ENCODE data around the gene RSRC1. TPM values are rescaled to one million over a fixed set of nuclear protein-coding genes. Genes with fewer than 3 reads are reported as not detected.

RSRC1 gene
- polyA plus RNA-seq, 1 donor (not counting 4 experiments of a cell fraction or from before 2014, with no cell fraction given), result 11.1 TPM

- no peak overlapping the region for H3K9ac ChIP-seq (ENCODE audit: control insufficient read depth, extremely low read depth, insufficient read depth, low read length)
- TF ChIP-seq CTCF (optimal IDR thresholded peaks at IDR 0.05 in 1 of 3, IDR thresholded peaks at IDR 0.05 in 1 of 3, conservative IDR thresholded peaks at IDR 0.05 in 1 of 3; ENCODE audit: extremely low read depth in 1 of 3, insufficient read depth in 2 of 3, low read length in 3 of 3), result no peak
- no peak for TF ChIP-seq EZH2 (IDR thresholded peaks at IDR 0.05; ENCODE audit: low read length)
- no peak for FAIRE-seq
These were observed 24.5 kb downstream of the RSRC1 start for GRCh38 chr3:158134363-158134762.

GRCh38 chr3:158140396-158140795, 30.5 kb downstream of the RSRC1 start:
- Histone ChIP-seq H3K4me1 (ENCODE audit: control insufficient read depth, extremely low read depth, insufficient read depth, low read length) (no peaks in the 10 kb centered on the region), H3K27me3 (ENCODE audit: control insufficient read depth, extremely low read depth, insufficient read depth, low read length) (no peaks in the 10 kb centered on the region), H3K4me3 (ENCODE audit: control insufficient read depth in 2 of 3, extremely low read depth in 1 of 3, insufficient read depth in 2 of 3, low read depth in 1 of 3, low read length in 3 of 3) (no peak overlapping the region), H4K20me1 (ENCODE audit: control insufficient read depth, extremely low read depth, insufficient read depth, low read length) (no peaks in the 10 kb centered on the region), H3K9ac (ENCODE audit: control insufficient read depth, extremely low read depth, insufficient read depth, low read length) (no peak overlapping the region), H3K36me3 (ENCODE audit: control insufficient read depth in 2 of 2, extremely low read depth in 1 of 2, insufficient read depth in 2 of 2, low read length in 2 of 2) (no peaks in the 10 kb centered on the region), H3K79me2 (ENCODE audit: control insufficient read depth, insufficient read depth, low read length) (no peaks in the 10 kb centered on the region), H3K27ac (ENCODE audit: control insufficient read depth, insufficient read depth, low read length) (no peak overlapping the region), H3K9me3 (ENCODE audit: control insufficient read depth, low read depth, low read length) (no peaks in the 10 kb centered on the region), H2AFZ (ENCODE audit: control insufficient read depth, low read length) (no peak overlapping the region), H3K9me1 (ENCODE audit: control insufficient read depth, extremely low read depth, insufficient read depth, low read length) (no peaks in the 10 kb centered on the region), H3K4me2 (ENCODE audit: control insufficient read depth, extremely low read depth, insufficient read depth, low read depth, low read length) (no peak overlapping the region)
- no peak for DNase-seq (ENCODE audit: low read depth, low spot score)
- TF ChIP-seq CTCF (optimal IDR thresholded peaks at IDR 0.05 in 1 of 3, IDR thresholded peaks at IDR 0.05 in 1 of 3, conservative IDR thresholded peaks at IDR 0.05 in 1 of 3; ENCODE audit: extremely low read depth in 1 of 3, insufficient read depth in 2 of 3, low read length in 3 of 3) (no peak), EZH2 (IDR thresholded peaks at IDR 0.05; ENCODE audit: low read length) (no peak)
- FAIRE-seq, result no peak
- dilution Hi-C loops (cut with MboI; ENCODE audit: extremely low pct_ligation_motif_present, low sequenced_read_pairs), result no loop called here

More at GRCh38 chr3:158134363-158134762, 24.5 kb downstream of the RSRC1 start:
- Histone ChIP-seq H3K9me1 (ENCODE audit: control insufficient read depth, extremely low read depth, insufficient read depth, low read length) (no peaks in the 10 kb centered on the region), H3K79me2 (ENCODE audit: control insufficient read depth, insufficient read depth, low read length) (peaks cover 2% of the 10 kb centered on the region), H3K4me2 (ENCODE audit: control insufficient read depth, extremely low read depth, insufficient read depth, low read depth, low read length) (no peak overlapping the region), H3K36me3 (ENCODE audit: control insufficient read depth in 2 of 2, extremely low read depth in 1 of 2, insufficient read depth in 2 of 2, low read length in 2 of 2) (no peaks in the 10 kb centered on the region), H3K4me1 (ENCODE audit: control insufficient read depth, extremely low read depth, insufficient read depth, low read length) (no peaks in the 10 kb centered on the region), H2AFZ (ENCODE audit: control insufficient read depth, low read length) (no peak overlapping the region), H3K4me3 (ENCODE audit: control insufficient read depth in 2 of 3, extremely low read depth in 1 of 3, insufficient read depth in 2 of 3, low read depth in 1 of 3, low read length in 3 of 3) (no peak overlapping the region), H3K9me3 (ENCODE audit: control insufficient read depth, low read depth, low read length) (no peaks in the 10 kb centered on the region), H3K27ac (ENCODE audit: control insufficient read depth, insufficient read depth, low read length) (no peak overlapping the region), H3K27me3 (ENCODE audit: control insufficient read depth, extremely low read depth, insufficient read depth, low read length) (no peaks in the 10 kb centered on the region), H4K20me1 (ENCODE audit: control insufficient read depth, extremely low read depth, insufficient read depth, low read length) (no peaks in the 10 kb centered on the region)
- no peak for DNase-seq (ENCODE audit: low read depth, low spot score)
- dilution Hi-C loops (cut with MboI; ENCODE audit: extremely low pct_ligation_motif_present, low sequenced_read_pairs), result no loop called here

Data from keratinocyte (primary cell).